HepG2 (cell line): Measurements from ENCODE around the gene SF3A2. TPM values are rescaled to one million over a fixed set of nuclear protein-coding genes. Genes with fewer than 3 reads are reported as not detected.

Experiments
- ARNTL ChIP-seq: sonication (generic); formaldehyde crosslinking; IDR thresholded peaks from 2 replicates; pipeline ENCODE4 v1.4.0; 2020; ENCODE audit warnings: mild to moderate bottlenecking, missing genetic modification reagents
- CBFB ChIP-seq: sonication (generic); formaldehyde crosslinking; IDR thresholded peaks from 2 replicates; pipeline ENCODE4 v1.4.0; 2020; ENCODE audit warnings: missing genetic modification reagents
- E2F1 ChIP-seq: sonication (generic); formaldehyde crosslinking; IDR thresholded peaks from 2 replicates; pipeline ENCODE4 v1.5.0; 2020; ENCODE audit warnings: missing genetic modification reagents
- EHMT2 ChIP-seq: fragments of 200-600 bp; sonication (generic); IDR thresholded peaks from 2 replicates; pipeline ENCODE4 v1.7.0; 2017; ENCODE audit warnings: antibody characterized with exemption, low read depth, low read length, borderline replicate concordance
- HMG20A ChIP-seq: IDR thresholded peaks from 2 replicates; pipeline ENCODE4 v1.6.1; 2016; ENCODE audit warnings: borderline replicate concordance
- NFKB2 ChIP-seq: sonication (generic); formaldehyde crosslinking; IDR thresholded peaks from 2 replicates; pipeline ENCODE4 v1.4.0; 2020; ENCODE audit warnings: missing genetic modification reagents, borderline replicate concordance
- SKI ChIP-seq: fragments of 450-650 bp; IDR thresholded peaks from one replicate; pipeline ENCODE4 v1.6.1; 2018; ENCODE audit warnings: mild to moderate bottlenecking; ENCODE audit not compliant: partially characterized antibody
- SMAD9 ChIP-seq: sonication (generic); formaldehyde crosslinking; IDR thresholded peaks from 2 replicates; pipeline ENCODE4 v1.5.1; 2020; ENCODE audit warnings: mild to moderate bottlenecking, missing genetic modification reagents
- TFDP1 ChIP-seq: IDR thresholded peaks from 2 replicates; pipeline ENCODE4 v1.6.1; 2016; ENCODE audit warnings: missing compliant biosample characterization, missing genetic modification reagents, borderline replicate concordance
- TMF1 ChIP-seq: sonication (generic); formaldehyde crosslinking; IDR thresholded peaks from 2 replicates; pipeline ENCODE4 v1.8.1; 2022; ENCODE audit warnings: low read depth, missing genetic modification reagents
- ZIK1 ChIP-seq: sonication (generic); formaldehyde crosslinking; IDR thresholded peaks from 2 replicates; pipeline ENCODE4 v1.5.0; 2020; ENCODE audit warnings: mild to moderate bottlenecking, low read depth, missing genetic modification reagents, borderline replicate concordance
- ZNF24 ChIP-seq: fragments of 450-650 bp; IDR thresholded peaks from 2 replicates; pipeline ENCODE4 v1.6.1; 2017; ENCODE audit warnings: antibody characterized with exemption, mild to moderate bottlenecking
- ZNF282 ChIP-seq: fragments of 450-650 bp; IDR thresholded peaks from 2 replicates; pipeline ENCODE4 v1.6.1; 2018; ENCODE audit not compliant: partially characterized antibody
- ZNF329 ChIP-seq: sonication (generic); formaldehyde crosslinking; IDR thresholded peaks from 2 replicates; pipeline ENCODE4 v1.9.0; 2021; ENCODE audit warnings: low read depth, mild to moderate bottlenecking, missing genetic modification reagents
- ZNF333 ChIP-seq: sonication (generic); formaldehyde crosslinking; IDR thresholded peaks from 2 replicates; pipeline ENCODE4 v1.4.0; 2020; ENCODE audit warnings: mild to moderate bottlenecking, missing genetic modification reagents, borderline replicate concordance
- ZNF670 ChIP-seq: sonication (generic); formaldehyde crosslinking; IDR thresholded peaks from 2 replicates; pipeline ENCODE4 v1.8.0; 2022; ENCODE audit warnings: mild to moderate bottlenecking, missing genetic modification reagents, borderline replicate concordance
- ZNF720 ChIP-seq: sonication (generic); formaldehyde crosslinking; IDR thresholded peaks from 2 replicates; pipeline ENCODE4 v1.4.0; 2020; ENCODE audit warnings: missing genetic modification reagents
- ZNF75D ChIP-seq: sonication (generic); formaldehyde crosslinking; IDR thresholded peaks from 2 replicates; pipeline ENCODE4 v1.8.1; 2023; ENCODE audit warnings: missing genetic modification reagents, mild to moderate bottlenecking, borderline replicate concordance
- ZZZ3 ChIP-seq: sonication (generic); formaldehyde crosslinking; IDR thresholded peaks from 2 replicates; pipeline ENCODE4 v1.4.0; 2020; ENCODE audit warnings: missing genetic modification reagents, mild to moderate bottlenecking, borderline replicate concordance
- polyA plus RNA-seq, 8 experiments: library from polyadenylated mRNA; depleted of rRNA in 3 of 8; stranded (reverse) in 7 of 8; unstranded in 1 of 8; fragments of >200 nt; fragmentation: Illumina TruSeq in 4 of 8; extraction: Trizol in 4 of 8; gene quantifications; 2 replicates each; pipeline versions ENCODE4 v1.2.1 to v1.2.3, GENCODE V29; 2011 to 2016; ENCODE audit warnings: low read depth in 4 of 8, missing spikeins in 1 of 8, mixed read lengths in 1 of 8; ENCODE audit not compliant: insufficient read depth in 1 of 8
- total RNA-seq, 5 experiments: library from RNA; depleted of rRNA; stranded (reverse); fragments of >200 nt; fragmentation: Illumina TruSeq; extraction: Trizol; gene quantifications; 2 replicates each; pipeline ENCODE4 v1.2.3, GENCODE V29; 2016; ENCODE audit warnings: low read depth in 1 of 5
- TF ChIP-seq, protein P1 (sequence below): sonication (generic); formaldehyde crosslinking; IDR thresholded peaks from 2 replicates; pipeline ENCODE4 v1.5.0; 2020; ENCODE audit warnings: missing genetic modification reagents
- TF ChIP-seq, protein P2 (sequence below): sonication (generic); formaldehyde crosslinking; IDR thresholded peaks from 2 replicates; pipeline ENCODE4 v1.9.0; 2022; ENCODE audit warnings: low read depth, missing genetic modification reagents
- TF ChIP-seq, protein P3 (sequence below): sonication (generic); formaldehyde crosslinking; IDR thresholded peaks from 2 replicates; pipeline ENCODE4 v1.5.1; 2020; ENCODE audit warnings: mild to moderate bottlenecking, missing genetic modification reagents

Gene SF3A2
- total and polyA plus RNA-seq, 2 of the 13 experiments (the other 11 are each of a cell fraction or from before 2014, with no cell fraction given) = 8.6 to 8.8 TPM

GRCh38 chr19:2237051-2237868 lies 636 bp downstream of the SF3A2 start (continued):
- TF ChIP-seq ZNF670 (CRISPR knock-in tag) = no peak
- no peak for TF ChIP-seq SKI
- TF ChIP-seq TMF1 (CRISPR knock-in tag) = no peak
- no peak for TF ChIP-seq E2F1 (CRISPR knock-in tag)
- TF ChIP-seq, protein P1, sequence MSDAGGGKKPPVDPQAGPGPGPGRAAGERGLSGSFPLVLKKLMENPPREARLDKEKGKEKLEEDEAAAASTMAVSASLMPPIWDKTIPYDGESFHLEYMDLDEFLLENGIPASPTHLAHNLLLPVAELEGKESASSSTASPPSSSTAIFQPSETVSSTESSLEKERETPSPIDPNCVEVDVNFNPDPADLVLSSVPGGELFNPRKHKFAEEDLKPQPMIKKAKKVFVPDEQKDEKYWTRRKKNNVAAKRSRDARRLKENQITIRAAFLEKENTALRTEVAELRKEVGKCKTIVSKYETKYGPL (CRISPR knock-in tag) = no peak
- no peak for TF ChIP-seq CBFB (CRISPR knock-in tag)
- TF ChIP-seq, protein P2, sequence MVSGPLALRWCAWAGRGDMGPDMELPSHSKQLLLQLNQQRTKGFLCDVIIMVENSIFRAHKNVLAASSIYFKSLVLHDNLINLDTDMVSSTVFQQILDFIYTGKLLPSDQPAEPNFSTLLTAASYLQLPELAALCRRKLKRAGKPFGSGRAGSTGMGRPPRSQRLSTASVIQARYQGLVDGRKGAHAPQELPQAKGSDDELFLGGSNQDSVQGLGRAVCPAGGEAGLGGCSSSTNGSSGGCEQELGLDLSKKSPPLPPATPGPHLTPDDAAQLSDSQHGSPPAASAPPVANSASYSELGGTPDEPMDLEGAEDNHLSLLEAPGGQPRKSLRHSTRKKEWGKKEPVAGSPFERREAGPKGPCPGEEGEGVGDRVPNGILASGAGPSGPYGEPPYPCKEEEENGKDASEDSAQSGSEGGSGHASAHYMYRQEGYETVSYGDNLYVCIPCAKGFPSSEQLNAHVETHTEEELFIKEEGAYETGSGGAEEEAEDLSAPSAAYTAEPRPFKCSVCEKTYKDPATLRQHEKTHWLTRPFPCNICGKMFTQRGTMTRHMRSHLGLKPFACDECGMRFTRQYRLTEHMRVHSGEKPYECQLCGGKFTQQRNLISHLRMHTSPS = no peak; the same call in 1 of the 2 replicates
- TF ChIP-seq ZNF333 = 0 out of 2 replicates have a peak, but pooled peaks have one; percentile 3
- no peak for TF ChIP-seq ZNF329 (CRISPR knock-in tag)
- TF ChIP-seq NFKB2 (CRISPR knock-in tag) = no peak
- no peak for TF ChIP-seq TFDP1 (CRISPR knock-in tag)
- no peak for TF ChIP-seq ZNF24
- TF ChIP-seq EHMT2 = no peak
- TF ChIP-seq, protein P3, sequence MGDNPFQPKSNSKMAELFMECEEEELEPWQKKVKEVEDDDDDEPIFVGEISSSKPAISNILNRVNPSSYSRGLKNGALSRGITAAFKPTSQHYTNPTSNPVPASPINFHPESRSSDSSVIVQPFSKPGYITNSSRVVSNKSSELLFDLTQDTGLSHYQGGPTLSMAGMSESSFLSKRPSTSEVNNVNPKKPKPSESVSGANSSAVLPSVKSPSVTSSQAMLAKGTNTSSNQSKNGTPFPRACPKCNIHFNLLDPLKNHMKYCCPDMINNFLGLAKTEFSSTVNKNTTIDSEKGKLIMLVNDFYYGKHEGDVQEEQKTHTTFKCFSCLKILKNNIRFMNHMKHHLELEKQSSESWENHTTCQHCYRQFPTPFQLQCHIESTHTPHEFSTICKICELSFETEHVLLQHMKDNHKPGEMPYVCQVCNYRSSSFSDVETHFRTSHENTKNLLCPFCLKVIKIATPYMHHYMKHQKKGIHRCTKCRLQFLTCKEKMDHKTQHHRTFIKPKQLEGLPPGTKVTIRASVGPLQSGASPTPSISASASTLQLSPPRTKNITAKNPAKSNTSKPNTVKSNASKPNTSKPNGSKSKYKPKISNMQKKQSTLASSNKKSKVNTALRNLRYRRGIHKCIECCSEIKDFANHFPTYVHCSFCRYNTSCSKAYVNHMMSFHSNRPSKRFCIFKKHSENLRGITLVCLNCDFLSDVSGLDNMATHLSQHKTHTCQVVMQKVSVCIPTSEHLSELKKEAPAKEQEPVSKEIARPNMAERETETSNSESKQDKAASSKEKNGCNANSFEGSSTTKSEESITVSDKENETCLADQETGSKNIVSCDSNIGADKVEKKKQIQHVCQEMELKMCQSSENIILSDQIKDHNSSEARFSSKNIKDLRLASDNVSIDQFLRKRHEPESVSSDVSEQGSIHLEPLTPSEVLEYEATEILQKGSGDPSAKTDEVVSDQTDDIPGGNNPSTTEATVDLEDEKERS = no peak; the same call in 1 of the 2 replicates
- TF ChIP-seq ARNTL = no peak
- TF ChIP-seq ZNF75D = no peak; the same call in 1 of the 2 replicates
- TF ChIP-seq ZNF720 (CRISPR knock-in tag) = no peak
- TF ChIP-seq ZNF282 = no peak
- no peak for TF ChIP-seq HMG20A
- no peak for TF ChIP-seq ZIK1 (CRISPR knock-in tag)
- no peak for TF ChIP-seq SMAD9
- TF ChIP-seq ZZZ3 (CRISPR knock-in tag) = no peak
